CD14-positive monocyte (primary cell): ENCODE results near the gene SNCB. TPM values are rescaled to one million over a fixed set of nuclear protein-coding genes. Genes with fewer than 3 reads are reported as not detected.

Source experiments
- DNase-seq, 3 donors: peaks; one replicate each; pipeline ENCODE4 v3.0.0-alpha.2; 2011 to 2022
- H2AFZ ChIP-seq: 2 replicates; pipeline ENCODE4 v1.6.0; 2012; ENCODE audit warnings: mild to moderate bottlenecking, low read depth, low read length, inconsistent platforms; ENCODE audit not compliant: insufficient read depth, poor library complexity, severe bottlenecking
- H3K27ac ChIP-seq, 2 donors: 1 replicate in 1 of 2; 2 replicates in 1 of 2; pipeline ENCODE4 v1.5.1; 2012 to 2013; ENCODE audit warnings: low read length in 2 of 2, control low read depth in 1 of 2, inconsistent platforms in 1 of 2, low read depth in 1 of 2, mild to moderate bottlenecking in 1 of 2
- H3K27me3 ChIP-seq, 2 donors: one replicate each; pipeline versions ENCODE4 v1.6.0 to v1.6.1; 2011 to 2013; ENCODE audit warnings: low read length in 2 of 2; ENCODE audit not compliant: control insufficient read depth in 2 of 2, insufficient read depth in 2 of 2
- H3K36me3 ChIP-seq, 2 donors: replicated peaks in 1 of 2; 1 replicate in 1 of 2; 2 replicates in 1 of 2; pipeline versions ENCODE4 v1.5.1 to v1.6.1; 2012 to 2013; ENCODE audit warnings: low read length in 2 of 2, control low read depth in 1 of 2, inconsistent platforms in 1 of 2, mild to moderate bottlenecking in 1 of 2; ENCODE audit not compliant: insufficient read depth in 2 of 2, control insufficient read depth in 1 of 2
- H3K4me1 ChIP-seq, 2 donors: 1 replicate in 1 of 2; 2 replicates in 1 of 2; pipeline versions ENCODE4 v1.5.1 to v1.6.1; 2012 to 2013; ENCODE audit warnings: low read length in 2 of 2, control low read depth in 1 of 2, inconsistent platforms in 1 of 2, mild to moderate bottlenecking in 1 of 2, moderate library complexity in 1 of 2; ENCODE audit not compliant: insufficient read depth in 2 of 2, control insufficient read depth in 1 of 2
- H3K4me2 ChIP-seq: replicated peaks from 2 replicates; pipeline ENCODE3; 2012; ENCODE audit warnings: low read length, moderate library complexity, mild to moderate bottlenecking; ENCODE audit not compliant: poor library complexity, severe bottlenecking; ENCODE audit errors: extremely low read depth
- H3K4me3 ChIP-seq, 3 experiments: fragments of 200-600 bp in 1 of 3; sonication (generic) in 1 of 3; replicated peaks in 1 of 3; 1 replicate in 2 of 3; 2 replicates in 1 of 3; pipeline ENCODE4 v1.5.1; 2011 to 2013; ENCODE audit warnings: low read length in 3 of 3, mild to moderate bottlenecking in 3 of 3, control low read depth in 2 of 3, low read depth in 2 of 3, inconsistent platforms in 1 of 3, moderate library complexity in 1 of 3
- H3K79me2 ChIP-seq: 2 replicates; pipeline ENCODE4 v1.6.0; 2012; ENCODE audit warnings: mild to moderate bottlenecking, control low read depth, inconsistent platforms, low read length, moderate library complexity; ENCODE audit not compliant: insufficient read depth
- H3K9ac ChIP-seq: 2 replicates; pipeline ENCODE4 v1.6.0; 2017; ENCODE audit warnings: low read length, mild to moderate bottlenecking; ENCODE audit not compliant: insufficient read depth, poor library complexity, severe bottlenecking
- H3K9me3 ChIP-seq, 2 donors: replicated peaks in 1 of 2; 1 replicate in 1 of 2; 2 replicates in 1 of 2; pipeline versions ENCODE4 v1.5.1 to v1.6.1; 2012 to 2013; ENCODE audit warnings: low read length in 2 of 2, control low read depth in 1 of 2; ENCODE audit not compliant: control insufficient read depth in 1 of 2, insufficient read depth in 1 of 2
- H4K20me1 ChIP-seq: 2 replicates; pipeline ENCODE4 v1.6.0; 2012; ENCODE audit warnings: mild to moderate bottlenecking, low read length, control low read depth, moderate library complexity; ENCODE audit not compliant: insufficient read depth
- H3K27ac Mint-ChIP-seq, 7 donors: one replicate each; pipeline ENCODE4 v1.8.0; 2020; ENCODE audit warnings: mild to moderate bottlenecking in 7 of 7, mixed read lengths in 7 of 7, moderate library complexity in 6 of 7, inconsistent platforms in 2 of 7
- H3K27me3 Mint-ChIP-seq, 3 donors: one replicate each; pipeline ENCODE4 v1.8.0; 2021 to 2022; ENCODE audit warnings: low read depth in 3 of 3, mild to moderate bottlenecking in 3 of 3, mixed read lengths in 3 of 3, moderate library complexity in 3 of 3, inconsistent platforms in 1 of 3
- H3K36me3 Mint-ChIP-seq, 2 donors: one replicate each; pipeline ENCODE4 v1.8.0; 2020; ENCODE audit warnings: mixed read lengths in 2 of 2, inconsistent platforms in 1 of 2, mild to moderate bottlenecking in 1 of 2
- H3K4me1 Mint-ChIP-seq: one replicate; pipeline ENCODE4 v1.8.0; 2020; ENCODE audit warnings: mild to moderate bottlenecking, mixed read lengths
- H3K4me3 Mint-ChIP-seq, 2 donors: one replicate each; pipeline ENCODE4 v1.8.0; 2020; ENCODE audit warnings: mild to moderate bottlenecking in 2 of 2, mixed read lengths in 2 of 2, moderate library complexity in 1 of 2
- H3K9me3 Mint-ChIP-seq, 7 donors: one replicate each; pipeline ENCODE4 v1.8.0; 2020 to 2022; ENCODE audit warnings: mixed read lengths in 7 of 7, mild to moderate bottlenecking in 6 of 7, moderate library complexity in 6 of 7, inconsistent platforms in 2 of 7
- CTCF ChIP-seq: fragments of 200-600 bp; IDR thresholded peaks from one replicate; pipeline ENCODE4 v1.8.0; 2022; ENCODE audit warnings: antibody characterized with exemption, mild to moderate bottlenecking
- WGBS: methylation state at CpG from one replicate; pipeline ENCODE4 v1.1.5; 2013; ENCODE audit warnings: missing lambda C conversion rate; ENCODE audit not compliant: insufficient coverage; 5-methylcytosine and 5-hydroxymethylcytosine counted together
- intact Hi-C, 2 donors: fragments of 100-400 bp; cut with micrococcal nuclease; formaldehyde crosslinking; loops; one replicate each; pipeline versions ENCODE4 v1.15.0 to v1.15.1; 2023
- polyA plus RNA-seq, 3 donors: library from polyadenylated mRNA; depleted of rRNA in 1 of 3; unstranded in 2 of 3; stranded (reverse) in 1 of 3; fragments of 300-500 nt in 2 of 3; fragments of >200 nt in 1 of 3; fragmentation: Illumina TruSeq in 2 of 3; gene quantifications; 1 replicate in 2 of 3; 2 replicates in 1 of 3; pipeline ENCODE4 v1.2.3, GENCODE V29; 2012 to 2021

Gene SNCB
- polyA plus RNA-seq, 3 donors = not detected

GRCh38 chr5:176659860-176660461 is 29.6 kb upstream of the SNCB start:
- Histone ChIP-seq H3K36me3 (peaks cover 2 to 12% of the 10 kb centered on the region in 2 donors), H2AFZ (no peak overlapping the region), H3K27ac (no peak overlapping the region), H3K27me3 (no peaks in the 10 kb centered on the region), H3K9me3 (no peaks in the 10 kb centered on the region), H3K79me2 (no peaks in the 10 kb centered on the region), H3K4me3 (no peak overlapping the region), H4K20me1 (peaks cover 4% of the 10 kb centered on the region), H3K4me1 (peaks cover 18 to 19% of the 10 kb centered on the region in 2 donors), H3K4me2 (no peak overlapping the region), H3K9ac (no peak overlapping the region)
- Mint-ChIP-seq H3K27ac (no peak overlapping the region), H3K27me3 (peaks cover 7 to 25% (median 18%) of the 10 kb centered on the region in 3 donors), H3K36me3 (peaks cover 17 to 24% of the 10 kb centered on the region in 2 donors), H3K4me3 (no peak overlapping the region), H3K4me1 (peaks cover 23% of the 10 kb centered on the region), H3K9me3 (peaks cover 0 to 2% (median 0%) of the 10 kb centered on the region in 7 donors)
- no peak for DNase-seq
- intact Hi-C loops = loop anchor here (2.0 to 10.0 kb wide), 3 partner anchors 297 to 925 kb away; no protein-coding TSS in a partner anchor
- WGBS = 86% methylated on average over 2 of the region's 4 CpGs
- no peak for TF ChIP-seq CTCF

GRCh38 chr5:176659512-176659839 is 29.1 kb upstream of the SNCB start:
- H4K20me1 ChIP-seq = peaks cover 4% of the 10 kb centered on the region
- peaks cover 23% of the 10 kb centered on the region for H3K4me1 Mint-ChIP-seq
- H3K4me1 ChIP-seq = peaks cover 18 to 19% of the 10 kb centered on the region in 2 donors
- no peaks in the 10 kb centered on the region for H3K27me3 ChIP-seq
- H3K4me3 Mint-ChIP-seq = peak overlapping the region; percentile 78 to 92
- H3K36me3 ChIP-seq = peaks cover 2 to 15% of the 10 kb centered on the region in 2 donors
- peak overlapping the region; percentile 44 for H3K9ac ChIP-seq
- H3K9me3 ChIP-seq = no peaks in the 10 kb centered on the region
- WGBS = 75% methylated on average over 6 of the region's 7 CpGs
- intact Hi-C loops = loop anchor here (2.0 to 10.0 kb wide), 3 partner anchors 298 to 925 kb away; no protein-coding TSS in a partner anchor
- peak overlapping the region; percentile 82 for H3K4me2 ChIP-seq
- peak overlapping the region; percentile 70 for H2AFZ ChIP-seq
- H3K27ac Mint-ChIP-seq = peak overlapping the region in 1 of 7 donors; percentile 84
- TF ChIP-seq CTCF = no peak
- no peaks in the 10 kb centered on the region for H3K79me2 ChIP-seq
- H3K4me3 ChIP-seq = peak overlapping the region in 1 of 3 experiments; percentile 76
- peaks cover 20 to 26% of the 10 kb centered on the region in 2 donors for H3K36me3 Mint-ChIP-seq
- H3K27me3 Mint-ChIP-seq = peaks cover 5 to 22% (median 16%) of the 10 kb centered on the region in 3 donors
- H3K9me3 Mint-ChIP-seq = peaks cover 0 to 2% (median 0%) of the 10 kb centered on the region in 7 donors
- DNase-seq = no peak
- no peak overlapping the region for H3K27ac ChIP-seq
